ENCODE measurements around the gene ABCA1. TPM values are rescaled to one million over a fixed set of nuclear protein-coding genes. Genes with fewer than 3 reads are reported as not detected.

The ABCA1 gene
- total and polyA plus RNA-seq, 2 of the 13 experiments (the other 11 are each of a cell fraction or from before 2014, with no cell fraction given): 26.8 to 63.8 TPM

DNA sequence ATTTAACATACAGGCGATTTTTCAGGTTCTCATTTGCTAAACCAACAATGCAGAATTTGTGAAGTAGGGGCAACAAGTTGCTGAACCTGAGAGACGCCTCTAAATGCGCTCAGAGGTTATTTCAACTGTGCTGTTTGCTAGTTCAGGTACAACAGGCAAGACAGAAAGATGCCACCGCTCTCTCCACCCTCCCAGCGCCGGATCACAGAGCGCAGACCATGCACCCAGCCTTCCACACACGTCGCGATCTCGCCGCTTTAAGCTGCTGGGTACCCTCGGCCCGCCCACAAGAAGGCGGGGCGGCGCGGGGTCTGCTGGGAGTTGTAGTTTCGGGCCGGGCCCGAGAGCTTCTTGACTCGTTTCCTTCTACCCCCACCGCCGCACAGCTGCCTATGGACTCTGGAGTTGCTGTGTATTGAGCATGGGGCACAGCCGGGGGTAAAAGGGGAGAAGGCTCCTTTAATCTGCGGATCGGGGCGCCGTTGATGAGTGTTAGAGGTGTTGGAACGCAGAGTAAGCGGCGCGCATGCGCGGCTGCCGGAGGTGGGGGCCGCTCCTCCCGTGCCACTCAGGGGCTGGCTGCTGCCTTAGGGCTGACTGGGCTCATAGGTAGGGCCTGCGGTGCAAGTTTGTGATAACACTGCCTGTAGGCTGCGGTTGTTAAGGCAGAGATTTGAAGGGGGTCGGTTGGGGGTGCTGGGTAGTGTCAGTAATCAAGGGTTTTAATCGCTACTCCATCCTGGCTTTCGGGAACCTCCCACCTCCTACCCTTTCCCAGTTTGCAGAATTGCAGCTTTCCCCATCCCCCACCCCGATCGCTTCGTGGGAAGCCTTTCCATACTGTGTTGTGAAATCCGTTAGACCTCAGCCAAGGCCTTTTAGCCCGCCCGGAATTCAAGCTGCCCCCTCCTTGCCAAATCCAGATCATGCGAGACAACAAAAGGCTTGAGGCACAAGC lies 40.3 kb upstream of the ABCA1 start (continued):
- TF ChIP-seq, protein P1, sequence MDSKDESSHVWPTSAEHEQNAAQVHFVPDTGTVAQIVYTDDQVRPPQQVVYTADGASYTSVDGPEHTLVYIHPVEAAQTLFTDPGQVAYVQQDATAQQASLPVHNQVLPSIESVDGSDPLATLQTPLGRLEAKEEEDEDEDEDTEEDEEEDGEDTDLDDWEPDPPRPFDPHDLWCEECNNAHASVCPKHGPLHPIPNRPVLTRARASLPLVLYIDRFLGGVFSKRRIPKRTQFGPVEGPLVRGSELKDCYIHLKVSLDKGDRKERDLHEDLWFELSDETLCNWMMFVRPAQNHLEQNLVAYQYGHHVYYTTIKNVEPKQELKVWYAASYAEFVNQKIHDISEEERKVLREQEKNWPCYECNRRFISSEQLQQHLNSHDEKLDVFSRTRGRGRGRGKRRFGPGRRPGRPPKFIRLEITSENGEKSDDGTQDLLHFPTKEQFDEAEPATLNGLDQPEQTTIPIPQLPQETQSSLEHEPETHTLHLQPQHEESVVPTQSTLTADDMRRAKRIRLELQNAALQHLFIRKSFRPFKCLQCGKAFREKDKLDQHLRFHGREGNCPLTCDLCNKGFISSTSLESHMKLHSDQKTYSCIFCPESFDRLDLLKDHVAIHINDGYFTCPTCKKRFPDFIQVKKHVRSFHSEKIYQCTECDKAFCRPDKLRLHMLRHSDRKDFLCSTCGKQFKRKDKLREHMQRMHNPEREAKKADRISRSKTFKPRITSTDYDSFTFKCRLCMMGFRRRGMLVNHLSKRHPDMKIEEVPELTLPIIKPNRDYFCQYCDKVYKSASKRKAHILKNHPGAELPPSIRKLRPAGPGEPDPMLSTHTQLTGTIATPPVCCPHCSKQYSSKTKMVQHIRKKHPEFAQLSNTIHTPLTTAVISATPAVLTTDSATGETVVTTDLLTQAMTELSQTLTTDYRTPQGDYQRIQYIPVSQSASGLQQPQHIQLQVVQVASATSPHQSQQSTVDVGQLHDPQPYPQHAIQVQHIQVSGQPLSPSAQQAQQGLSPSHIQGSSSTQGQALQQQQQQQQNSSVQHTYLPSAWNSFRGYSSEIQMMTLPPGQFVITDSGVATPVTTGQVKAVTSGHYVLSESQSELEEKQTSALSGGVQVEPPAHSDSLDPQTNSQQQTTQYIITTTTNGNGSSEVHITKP (CRISPR knock-in tag; IDR thresholded peaks at IDR 0.05; ENCODE audit: low read depth): peak; percentile 4; the same call in 1 of the 2 replicates
- TF ChIP-seq, protein P2, sequence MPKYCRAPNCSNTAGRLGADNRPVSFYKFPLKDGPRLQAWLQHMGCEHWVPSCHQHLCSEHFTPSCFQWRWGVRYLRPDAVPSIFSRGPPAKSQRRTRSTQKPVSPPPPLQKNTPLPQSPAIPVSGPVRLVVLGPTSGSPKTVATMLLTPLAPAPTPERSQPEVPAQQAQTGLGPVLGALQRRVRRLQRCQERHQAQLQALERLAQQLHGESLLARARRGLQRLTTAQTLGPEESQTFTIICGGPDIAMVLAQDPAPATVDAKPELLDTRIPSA (CRISPR knock-in tag; IDR thresholded peaks at IDR 0.05; ENCODE audit: borderline replicate concordance): no peak
- TF ChIP-seq TSC22D2 (CRISPR knock-in tag; IDR thresholded peaks at IDR 0.05; ENCODE audit: borderline replicate concordance) (no peak), ZNF160 (CRISPR knock-in tag; IDR thresholded peaks at IDR 0.05) (no peak), ZSCAN30 (CRISPR knock-in tag; IDR thresholded peaks at IDR 0.05) (no peak), MAFG (CRISPR knock-in tag; IDR thresholded peaks at IDR 0.05) (no peak), PCBP1 (IDR thresholded peaks at IDR 0.05; ENCODE audit: borderline replicate concordance, low read depth, low read length) (peak; percentile 82; the same call in 1 of the 2 replicates), ZNF850 (CRISPR knock-in tag; conservative IDR thresholded peaks at IDR 0.05) (no peak), ZNF652 (CRISPR knock-in tag; IDR thresholded peaks at IDR 0.05; ENCODE audit: borderline replicate concordance, low read depth) (no peak), ZEB1 (IDR thresholded peaks at IDR 0.05; ENCODE audit: insufficient replicate concordance, low read depth) (no peak), ATF7 (IDR thresholded peaks at IDR 0.05) (no peak), ATF7 (CRISPR knock-in tag; IDR thresholded peaks at IDR 0.05) (no peak)
- TF ChIP-seq, protein P3, sequence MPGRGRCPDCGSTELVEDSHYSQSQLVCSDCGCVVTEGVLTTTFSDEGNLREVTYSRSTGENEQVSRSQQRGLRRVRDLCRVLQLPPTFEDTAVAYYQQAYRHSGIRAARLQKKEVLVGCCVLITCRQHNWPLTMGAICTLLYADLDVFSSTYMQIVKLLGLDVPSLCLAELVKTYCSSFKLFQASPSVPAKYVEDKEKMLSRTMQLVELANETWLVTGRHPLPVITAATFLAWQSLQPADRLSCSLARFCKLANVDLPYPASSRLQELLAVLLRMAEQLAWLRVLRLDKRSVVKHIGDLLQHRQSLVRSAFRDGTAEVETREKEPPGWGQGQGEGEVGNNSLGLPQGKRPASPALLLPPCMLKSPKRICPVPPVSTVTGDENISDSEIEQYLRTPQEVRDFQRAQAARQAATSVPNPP (CRISPR knock-in tag; IDR thresholded peaks at IDR 0.05): no peak
- TF ChIP-seq, protein P4, sequence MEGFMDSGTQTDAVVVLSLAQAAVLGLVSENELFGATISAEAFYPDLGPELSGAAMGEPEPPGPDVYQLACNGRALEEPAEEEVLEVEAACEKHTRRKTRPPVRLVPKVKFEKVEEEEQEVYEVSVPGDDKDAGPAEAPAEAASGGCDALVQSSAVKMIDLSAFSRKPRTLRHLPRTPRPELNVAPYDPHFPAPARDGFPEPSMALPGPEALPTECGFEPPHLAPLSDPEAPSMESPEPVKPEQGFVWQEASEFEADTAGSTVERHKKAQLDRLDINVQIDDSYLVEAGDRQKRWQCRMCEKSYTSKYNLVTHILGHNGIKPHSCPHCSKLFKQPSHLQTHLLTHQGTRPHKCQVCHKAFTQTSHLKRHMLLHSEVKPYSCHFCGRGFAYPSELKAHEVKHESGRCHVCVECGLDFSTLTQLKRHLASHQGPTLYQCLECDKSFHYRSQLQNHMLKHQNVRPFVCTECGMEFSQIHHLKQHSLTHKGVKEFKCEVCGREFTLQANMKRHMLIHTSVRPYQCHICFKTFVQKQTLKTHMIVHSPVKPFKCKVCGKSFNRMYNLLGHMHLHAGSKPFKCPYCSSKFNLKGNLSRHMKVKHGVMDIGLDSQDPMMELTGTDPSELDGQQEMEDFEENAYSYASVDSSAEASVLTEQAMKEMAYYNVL (CRISPR knock-in tag; IDR thresholded peaks at IDR 0.05; ENCODE audit: borderline replicate concordance): 0 out of 2 replicates have a peak, but pooled peaks have one; percentile 22
- TF ChIP-seq, protein P5, sequence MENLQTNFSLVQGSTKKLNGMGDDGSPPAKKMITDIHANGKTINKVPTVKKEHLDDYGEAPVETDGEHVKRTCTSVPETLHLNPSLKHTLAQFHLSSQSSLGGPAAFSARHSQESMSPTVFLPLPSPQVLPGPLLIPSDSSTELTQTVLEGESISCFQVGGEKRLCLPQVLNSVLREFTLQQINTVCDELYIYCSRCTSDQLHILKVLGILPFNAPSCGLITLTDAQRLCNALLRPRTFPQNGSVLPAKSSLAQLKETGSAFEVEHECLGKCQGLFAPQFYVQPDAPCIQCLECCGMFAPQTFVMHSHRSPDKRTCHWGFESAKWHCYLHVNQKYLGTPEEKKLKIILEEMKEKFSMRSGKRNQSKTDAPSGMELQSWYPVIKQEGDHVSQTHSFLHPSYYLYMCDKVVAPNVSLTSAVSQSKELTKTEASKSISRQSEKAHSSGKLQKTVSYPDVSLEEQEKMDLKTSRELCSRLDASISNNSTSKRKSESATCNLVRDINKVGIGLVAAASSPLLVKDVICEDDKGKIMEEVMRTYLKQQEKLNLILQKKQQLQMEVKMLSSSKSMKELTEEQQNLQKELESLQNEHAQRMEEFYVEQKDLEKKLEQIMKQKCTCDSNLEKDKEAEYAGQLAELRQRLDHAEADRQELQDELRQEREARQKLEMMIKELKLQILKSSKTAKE (CRISPR knock-in tag; IDR thresholded peaks at IDR 0.05; ENCODE audit: borderline replicate concordance): no peak
- TF ChIP-seq, protein P6, sequence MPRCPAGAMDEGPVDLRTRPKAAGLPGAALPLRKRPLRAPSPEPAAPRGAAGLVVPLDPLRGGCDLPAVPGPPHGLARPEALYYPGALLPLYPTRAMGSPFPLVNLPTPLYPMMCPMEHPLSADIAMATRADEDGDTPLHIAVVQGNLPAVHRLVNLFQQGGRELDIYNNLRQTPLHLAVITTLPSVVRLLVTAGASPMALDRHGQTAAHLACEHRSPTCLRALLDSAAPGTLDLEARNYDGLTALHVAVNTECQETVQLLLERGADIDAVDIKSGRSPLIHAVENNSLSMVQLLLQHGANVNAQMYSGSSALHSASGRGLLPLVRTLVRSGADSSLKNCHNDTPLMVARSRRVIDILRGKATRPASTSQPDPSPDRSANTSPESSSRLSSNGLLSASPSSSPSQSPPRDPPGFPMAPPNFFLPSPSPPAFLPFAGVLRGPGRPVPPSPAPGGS (CRISPR knock-in tag; IDR thresholded peaks at IDR 0.05): peak; percentile 60; the same call in 1 of the 2 replicates
